ENCODE measurements around the gene APLP2.

Gene APLP2

GRCh38 chr11:130118165-130118564 lies 48.5 kb downstream of the APLP2 start:
- no peak for TF ChIP-seq CTCF (IDR thresholded peaks at IDR 0.05; ENCODE audit: insufficient read depth, low read length, poor library complexity, severe bottlenecking)
- peak; percentile 73 for DNase-seq (ENCODE audit: extremely low read depth, insufficient read length)
- Histone ChIP-seq H3K4me3 (replicated peaks; ENCODE audit: low read depth, low read length) (no peak overlapping the region), H3K36me3 (ENCODE audit: control insufficient read depth, insufficient read depth, low read length) (no peaks in the 10 kb centered on the region), H3K27me3 (replicated peaks; ENCODE audit: control insufficient read depth, insufficient read depth, low read length) (no peaks in the 10 kb centered on the region)

- DNase-seq (ENCODE audit: extremely low read depth, insufficient read length), result peak; percentile 43
- H3K27me3 ChIP-seq (replicated peaks; ENCODE audit: control insufficient read depth, insufficient read depth, low read length), result no peaks in the 10 kb centered on the region
- H3K36me3 ChIP-seq (ENCODE audit: control insufficient read depth, insufficient read depth, low read length), result no peaks in the 10 kb centered on the region
- no peak for TF ChIP-seq CTCF (IDR thresholded peaks at IDR 0.05; ENCODE audit: insufficient read depth, low read length, poor library complexity, severe bottlenecking)
- no peak overlapping the region for H3K4me3 ChIP-seq (replicated peaks; ENCODE audit: low read depth, low read length)
Observed at GRCh38 chr11:130118636-130119387, 49.1 kb downstream of the APLP2 start.

GRCh38 chr11:130120045-130120444 lies 50.4 kb downstream of the APLP2 start:
- TF ChIP-seq CTCF (IDR thresholded peaks at IDR 0.05; ENCODE audit: insufficient read depth, low read length, poor library complexity, severe bottlenecking), result no peak
- no peak overlapping the region for H3K4me3 ChIP-seq (replicated peaks; ENCODE audit: low read depth, low read length)
- H3K36me3 ChIP-seq (ENCODE audit: control insufficient read depth, insufficient read depth, low read length), result no peaks in the 10 kb centered on the region
- no peaks in the 10 kb centered on the region for H3K27me3 ChIP-seq (replicated peaks; ENCODE audit: control insufficient read depth, insufficient read depth, low read length)
- no peak for DNase-seq (ENCODE audit: extremely low read depth, insufficient read length)

- TF ChIP-seq CTCF (IDR thresholded peaks at IDR 0.05; ENCODE audit: insufficient read depth, low read length, poor library complexity, severe bottlenecking), result no peak
- H3K4me3 ChIP-seq (replicated peaks; ENCODE audit: low read depth, low read length), result no peak overlapping the region
- DNase-seq (ENCODE audit: extremely low read depth, insufficient read length), result no peak
- no peaks in the 10 kb centered on the region for H3K27me3 ChIP-seq (replicated peaks; ENCODE audit: control insufficient read depth, insufficient read depth, low read length)
- H3K36me3 ChIP-seq (ENCODE audit: control insufficient read depth, insufficient read depth, low read length), result no peaks in the 10 kb centered on the region
Observed at GRCh38 chr11:130121445-130121978, 51.8 kb downstream of the APLP2 start.

GRCh38 chr11:130122141-130122575 lies 52.5 kb downstream of the APLP2 start:
- no peaks in the 10 kb centered on the region for H3K36me3 ChIP-seq (ENCODE audit: control insufficient read depth, insufficient read depth, low read length)
- TF ChIP-seq CTCF (IDR thresholded peaks at IDR 0.05; ENCODE audit: insufficient read depth, low read length, poor library complexity, severe bottlenecking), result no peak
- no peak for DNase-seq (ENCODE audit: extremely low read depth, insufficient read length)
- H3K4me3 ChIP-seq (replicated peaks; ENCODE audit: low read depth, low read length), result no peak overlapping the region
- no peaks in the 10 kb centered on the region for H3K27me3 ChIP-seq (replicated peaks; ENCODE audit: control insufficient read depth, insufficient read depth, low read length)

Data from GM06990 (cell line).